Urinary bladder (tissue), 4 donors: ENCODE measurements around the gene SKAP1. TPM values are rescaled to one million over a fixed set of nuclear protein-coding genes. Genes with fewer than 3 reads are reported as not detected.
"Not testable (repeated sequence)": the region's sequence is repeated elsewhere in the genome, so short reads cannot be mapped to it uniquely, and the experiment has no call there.

Source experiments
- DNase-seq: peaks from one replicate; pipeline ENCODE4 v3.0.0-alpha.2; 2015; ENCODE audit errors: extremely low spot score
- H3K27ac ChIP-seq: one replicate; pipeline ENCODE4 v1.5.1; 2013; ENCODE audit warnings: low read depth, mild to moderate bottlenecking, moderate library complexity
- H3K36me3 ChIP-seq: one replicate; pipeline ENCODE4 v1.6.1; 2013; ENCODE audit warnings: mild to moderate bottlenecking, moderate library complexity; ENCODE audit not compliant: insufficient read depth
- H3K4me1 ChIP-seq: one replicate; pipeline ENCODE4 v1.6.1; 2013; ENCODE audit warnings: mild to moderate bottlenecking, moderate library complexity; ENCODE audit not compliant: insufficient read depth
- H3K4me3 ChIP-seq: one replicate; pipeline ENCODE4 v1.5.1; 2013; ENCODE audit warnings: low read depth, low read length
- WGBS: extraction: QIAGEN DNeasy Blood & Tissue Kit; methylation state at CpG from one replicate; pipeline ENCODE4 v1.1.7; 2013; 5-methylcytosine and 5-hydroxymethylcytosine counted together
- polyA plus RNA-seq: library from polyadenylated mRNA; stranded (reverse); fragments of 200-250 nt; gene quantifications from one replicate; pipeline ENCODE4 v1.2.3, GENCODE V29; 2013
- total RNA-seq: library from RNA; depleted of rRNA; stranded (reverse); fragments of >200 nt; gene quantifications from one replicate; pipeline ENCODE4 v1.2.3, GENCODE V29; 2014
- donor health status: healthy with polysubstance abuse.
- donor health status: healthy.

The SKAP1 gene
- total and polyA plus RNA-seq, 2 donors = 1.7 to 2.1 TPM

GRCh38 chr17:48357779-48358602, 72.0 kb downstream of the SKAP1 start:
- Histone ChIP-seq H3K4me1 (no peaks in the 10 kb centered on the region), H3K27ac (no peak overlapping the region), H3K4me3 (no peak overlapping the region), H3K36me3 (no peaks in the 10 kb centered on the region)
- no peak for DNase-seq
- 14% methylated on average over 1 of the region's 1 CpG for WGBS

- DNase-seq = no peak
- no peak overlapping the region for H3K4me3 ChIP-seq
- no peak overlapping the region for H3K27ac ChIP-seq
- WGBS = 72% methylated on average over 2 of the region's 2 CpGs
- H3K4me1 ChIP-seq = no peaks in the 10 kb centered on the region
- no peaks in the 10 kb centered on the region for H3K36me3 ChIP-seq
These were observed 73.1 kb downstream of the SKAP1 start for GRCh38 chr17:48356866-48357265.

- Histone ChIP-seq H3K27ac (no peak overlapping the region), H3K4me3 (no peak overlapping the region), H3K4me1 (no peaks in the 10 kb centered on the region), H3K36me3 (no peaks in the 10 kb centered on the region)
- no peak for DNase-seq
These were observed 77.4 kb downstream of the SKAP1 start for GRCh38 chr17:48352630-48353029.

- Histone ChIP-seq H3K4me1 (no peaks in the 10 kb centered on the region), H3K27ac (no peak overlapping the region), H3K4me3 (no peak overlapping the region), H3K36me3 (no peaks in the 10 kb centered on the region)
- no peak for DNase-seq
These were observed 78.1 kb downstream of the SKAP1 start for GRCh38 chr17:48351911-48352332.

- Histone ChIP-seq H3K27ac (no peak overlapping the region), H3K36me3 (no peaks in the 10 kb centered on the region), H3K4me1 (no peaks in the 10 kb centered on the region), H3K4me3 (no peak overlapping the region)
- DNase-seq = no peak
These were observed 81.7 kb downstream of the SKAP1 start for GRCh38 chr17:48348352-48348751.

GRCh38 chr17:48347177-48347576, 82.8 kb downstream of the SKAP1 start:
- DNase-seq = no peak
- Histone ChIP-seq H3K27ac (no peak overlapping the region), H3K36me3 (no peaks in the 10 kb centered on the region), H3K4me1 (no peaks in the 10 kb centered on the region), H3K4me3 (no peak overlapping the region)

- Histone ChIP-seq H3K27ac (no peak overlapping the region), H3K4me3 (no peak overlapping the region), H3K36me3 (no peaks in the 10 kb centered on the region), H3K4me1 (no peaks in the 10 kb centered on the region)
- DNase-seq = no peak
These were observed 85.8 kb downstream of the SKAP1 start for GRCh38 chr17:48344251-48344650.

- no peak for DNase-seq
- H3K4me1 ChIP-seq = no peaks in the 10 kb centered on the region
- no peaks in the 10 kb centered on the region for H3K36me3 ChIP-seq
- no peak overlapping the region for H3K4me3 ChIP-seq
- H3K27ac ChIP-seq = no peak overlapping the region
- WGBS = 93% methylated on average over 2 of the region's 2 CpGs
These were observed 89.1 kb downstream of the SKAP1 start for GRCh38 chr17:48340916-48341315.

GRCh38 chr17:48338720-48339119, 91.3 kb downstream of the SKAP1 start:
- DNase-seq = no peak
- WGBS = 24% methylated on average over 2 of the region's 2 CpGs
- no peaks in the 10 kb centered on the region for H3K36me3 ChIP-seq
- H3K27ac ChIP-seq = no peak overlapping the region
- no peak overlapping the region for H3K4me3 ChIP-seq
- H3K4me1 ChIP-seq = no peaks in the 10 kb centered on the region

- not testable (repeated sequence) for DNase-seq, H3K36me3 ChIP-seq, H3K4me1 ChIP-seq, H3K27ac ChIP-seq, H3K4me3 ChIP-seq
- 75% methylated on average over 2 of the region's 2 CpGs for WGBS
These were observed 92.1 kb downstream of the SKAP1 start for GRCh38 chr17:48337903-48338302.

GRCh38 chr17:48336986-48337385, 93.0 kb downstream of the SKAP1 start:
- Histone ChIP-seq H3K4me3 (no peak overlapping the region), H3K27ac (no peak overlapping the region), H3K4me1 (no peaks in the 10 kb centered on the region), H3K36me3 (no peaks in the 10 kb centered on the region)
- no peak for DNase-seq
- 64% methylated on average over 2 of the region's 2 CpGs for WGBS

GRCh38 chr17:48335858-48336500, 94.0 kb downstream of the SKAP1 start:
- H3K36me3 ChIP-seq = no peaks in the 10 kb centered on the region
- no peak overlapping the region for H3K4me3 ChIP-seq
- WGBS = 8% methylated on average over 5 of the region's 5 CpGs
- DNase-seq = peak; percentile 52
- H3K4me1 ChIP-seq = no peaks in the 10 kb centered on the region
- H3K27ac ChIP-seq = no peak overlapping the region

- no peaks in the 10 kb centered on the region for H3K4me1 ChIP-seq
- no peak for DNase-seq
- H3K27ac ChIP-seq = no peak overlapping the region
- H3K36me3 ChIP-seq = no peaks in the 10 kb centered on the region
- H3K4me3 ChIP-seq = no peak overlapping the region
These were observed 94.7 kb downstream of the SKAP1 start for GRCh38 chr17:48335146-48335784.

- no peak overlapping the region for H3K4me3 ChIP-seq
- no peak for DNase-seq
- H3K27ac ChIP-seq = no peak overlapping the region
- WGBS = 44% methylated on average over 1 of the region's 1 CpG
- H3K36me3 ChIP-seq = no peaks in the 10 kb centered on the region
- no peaks in the 10 kb centered on the region for H3K4me1 ChIP-seq
These were observed 96.9 kb downstream of the SKAP1 start for GRCh38 chr17:48333034-48333530.
